HG03196 (cell line): ENCODE results near the gene ABCG4.
"Not testable (repeated sequence)": the region's sequence is repeated elsewhere in the genome, so short reads cannot be mapped to it uniquely, and the experiment has no call there.

ENCODE experiments used
- ATAC-seq: cut with Tn5 transposase; IDR thresholded peaks from one replicate; pipeline ENCODE4 v1.9.1; 2021; ENCODE audit not compliant: unreplicated experiment

Gene ABCG4

GRCh38 chr11:119180729-119181676 lies 32.2 kb downstream of the ABCG4 start:
- ATAC-seq = no peak

DNA sequence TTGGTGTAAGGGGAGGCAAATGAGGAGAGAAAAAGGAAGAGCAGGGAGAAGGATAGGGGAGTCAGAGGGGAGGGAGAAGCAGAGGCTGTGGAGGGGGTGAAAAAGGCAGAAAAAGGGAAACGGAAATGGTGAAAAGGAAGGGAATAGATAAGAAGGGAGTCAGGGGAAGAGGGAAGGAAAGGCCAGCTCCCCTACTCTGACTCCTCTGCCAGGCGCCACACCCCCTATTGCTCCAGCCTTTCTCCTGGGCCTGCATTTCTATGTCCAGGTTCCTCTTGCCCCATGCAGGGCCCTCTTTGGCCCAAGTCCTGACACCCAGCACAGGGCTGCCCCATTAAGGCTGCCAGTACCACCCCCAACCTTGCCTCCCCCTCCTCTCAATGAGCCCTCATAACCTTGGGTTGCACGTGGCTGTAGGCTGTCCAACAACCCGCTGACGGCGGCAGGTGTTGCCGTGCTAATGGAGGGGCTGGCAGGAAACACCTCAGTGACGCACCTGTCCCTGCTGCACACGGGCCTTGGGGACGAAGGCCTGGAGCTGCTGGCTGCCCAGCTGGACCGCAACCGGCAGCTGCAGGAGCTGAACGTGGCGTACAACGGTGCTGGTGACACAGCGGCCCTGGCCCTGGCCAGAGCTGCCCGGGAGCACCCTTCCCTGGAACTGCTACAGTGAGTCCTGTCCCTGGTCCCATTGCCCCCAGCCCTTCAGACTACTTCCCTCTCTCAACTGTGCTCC lies 33.0 kb downstream of the ABCG4 start:
- ATAC-seq = no peak

GRCh38 chr11:119184399-119184798 lies 35.5 kb downstream of the ABCG4 start:
- ATAC-seq = not testable (repeated sequence)

DNA sequence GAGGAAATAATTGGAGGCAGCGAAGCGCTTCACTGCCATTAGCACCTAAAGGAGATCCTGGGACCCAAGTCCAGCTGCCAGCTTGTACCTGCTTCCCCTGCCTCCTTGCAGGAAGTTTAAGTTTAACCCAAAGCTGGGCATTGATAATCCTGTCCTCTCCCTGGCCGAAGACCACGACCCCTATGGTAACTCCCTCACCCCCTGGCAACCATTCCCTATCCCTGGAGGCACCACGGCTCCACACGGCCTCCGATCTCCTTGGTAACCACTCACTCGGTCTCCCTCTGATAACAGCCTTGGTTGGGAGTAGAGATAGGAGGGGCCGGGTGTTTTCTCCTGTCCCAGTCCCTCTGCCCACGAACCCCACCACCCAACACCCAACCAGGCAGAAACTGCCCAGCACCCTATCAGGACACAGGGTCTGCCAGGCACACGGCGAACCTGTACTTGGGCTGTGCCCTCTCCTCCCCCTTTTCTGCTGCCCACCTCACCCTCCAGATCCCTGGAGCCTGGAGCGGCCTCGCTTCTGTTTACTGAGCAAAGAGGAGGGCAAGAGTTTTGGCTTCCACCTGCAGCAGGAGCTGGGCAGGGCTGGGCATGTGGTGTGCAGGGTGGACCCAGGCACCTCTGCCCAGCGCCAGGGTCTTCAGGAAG lies 37.3 kb downstream of the ABCG4 start:
- ATAC-seq = no peak

- ATAC-seq = no peak
These were observed 38.5 kb downstream of the ABCG4 start for GRCh38 chr11:119187123-119187892.

- no peak for ATAC-seq
These were observed 39.2 kb downstream of the ABCG4 start for GRCh38 chr11:119188067-119188466.

GRCh38 chr11:119188887-119189286 lies 40.0 kb downstream of the ABCG4 start:
- no peak for ATAC-seq

GRCh38 chr11:119189393-119189792 lies 40.5 kb downstream of the ABCG4 start:
- no peak for ATAC-seq

DNA sequence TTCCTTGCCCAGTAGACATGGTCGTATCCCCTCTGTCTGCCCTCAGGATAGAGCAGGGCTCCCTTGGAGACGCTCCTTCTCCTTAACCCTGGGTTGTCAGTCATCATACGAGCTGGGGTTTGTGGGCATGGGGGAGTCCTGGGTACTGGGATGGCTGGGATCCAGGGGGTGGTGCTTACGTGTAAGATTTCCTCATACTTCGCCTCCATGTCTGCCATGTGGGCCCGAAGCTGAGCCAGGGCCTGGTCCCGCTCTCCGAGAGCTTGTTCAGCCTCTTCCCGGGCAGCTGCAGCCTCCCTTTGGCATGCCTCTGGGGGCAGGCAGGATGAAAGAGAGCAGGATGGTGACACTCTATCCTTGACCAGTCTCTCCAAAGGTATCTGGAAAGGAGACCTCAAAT lies 41.7 kb downstream of the ABCG4 start:
- ATAC-seq = no peak

GRCh38 chr11:119191265-119191664 lies 42.4 kb downstream of the ABCG4 start:
- not testable (repeated sequence) for ATAC-seq

- no peak for ATAC-seq
These were observed 43.3 kb downstream of the ABCG4 start for GRCh38 chr11:119192111-119192510.

GRCh38 chr11:119193001-119193400 lies 44.1 kb downstream of the ABCG4 start:
- ATAC-seq = no peak

DNA sequence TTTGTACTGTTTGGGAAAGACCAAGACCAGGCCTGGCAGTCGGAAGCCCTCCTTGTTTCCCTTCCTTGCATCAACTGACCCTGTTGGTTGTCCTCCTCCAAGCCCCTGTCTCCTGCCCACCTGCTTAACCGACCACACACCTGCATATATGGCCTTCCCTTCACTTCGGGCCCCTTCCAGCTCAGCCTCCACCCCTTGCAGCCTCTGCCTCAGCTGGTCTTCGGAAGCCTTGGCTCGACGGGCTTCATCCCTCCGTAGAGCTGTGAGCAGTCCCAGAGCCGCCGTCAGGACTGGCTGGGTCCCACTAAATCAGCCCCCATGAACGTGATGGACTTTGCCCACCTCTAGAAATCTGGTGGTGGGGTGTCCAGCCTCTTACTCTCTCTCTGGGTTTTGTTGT lies 44.8 kb downstream of the ABCG4 start:
- ATAC-seq = no peak

GRCh38 chr11:119194811-119195440 lies 46.1 kb downstream of the ABCG4 start:
- no peak for ATAC-seq

- no peak for ATAC-seq
These were observed 46.8 kb downstream of the ABCG4 start for GRCh38 chr11:119195680-119196079.

DNA sequence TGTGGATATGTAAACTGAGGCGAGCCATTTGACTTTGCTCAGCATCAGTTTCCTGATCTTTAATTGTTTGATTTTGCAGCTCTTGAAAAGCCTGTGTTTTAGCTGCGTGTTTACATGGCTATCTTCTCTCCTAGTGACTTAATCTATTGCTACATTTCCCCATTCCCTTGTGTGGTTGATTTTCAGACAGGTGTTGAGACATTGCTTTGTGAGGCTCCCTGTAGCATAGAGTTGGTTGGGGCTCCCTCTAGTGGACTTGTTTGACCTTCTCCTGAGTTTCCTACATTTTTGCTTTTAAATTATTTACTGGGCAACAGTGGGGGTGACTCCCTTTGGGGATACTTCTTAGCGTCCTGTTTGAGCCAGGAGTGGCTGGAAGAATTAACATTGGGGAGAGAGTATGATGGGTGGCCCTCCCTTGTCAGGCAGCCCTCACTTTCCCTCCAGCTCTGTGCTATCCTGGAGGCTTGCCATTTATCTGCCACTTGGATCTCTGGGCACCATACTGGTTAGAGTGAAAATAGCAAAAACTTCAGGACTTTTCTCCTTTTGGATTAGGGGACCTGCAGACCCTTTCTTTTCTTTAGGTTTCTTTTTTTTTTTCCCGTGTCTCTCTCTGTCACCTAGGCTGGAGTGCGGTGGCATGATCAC lies 48.1 kb downstream of the ABCG4 start:
- ATAC-seq = no peak

GRCh38 chr11:119198925-119199324 lies 50.1 kb downstream of the ABCG4 start:
- ATAC-seq = no peak

DNA sequence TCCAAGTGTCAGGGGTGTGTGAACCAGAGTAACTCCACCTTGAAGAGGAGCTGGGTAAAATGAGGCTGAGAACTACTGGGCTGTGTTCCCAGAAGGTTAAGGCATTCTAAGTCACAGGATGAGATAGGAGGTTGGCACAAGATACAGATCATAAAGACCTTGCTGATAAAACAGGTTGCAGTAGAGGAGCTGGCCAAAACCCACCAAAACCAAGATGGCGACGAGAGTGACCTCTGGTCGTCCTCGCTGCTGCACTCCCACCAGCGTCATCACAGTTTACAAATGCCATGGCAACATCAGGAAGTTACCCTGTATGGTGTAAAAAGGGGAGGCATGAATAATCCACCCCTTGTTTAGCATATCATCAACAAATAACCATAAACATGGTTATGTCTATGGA lies 52.4 kb downstream of the ABCG4 start:
- not testable (repeated sequence) for ATAC-seq

GRCh38 chr11:119202554-119202953 lies 53.7 kb downstream of the ABCG4 start:
- ATAC-seq = no peak

DNA sequence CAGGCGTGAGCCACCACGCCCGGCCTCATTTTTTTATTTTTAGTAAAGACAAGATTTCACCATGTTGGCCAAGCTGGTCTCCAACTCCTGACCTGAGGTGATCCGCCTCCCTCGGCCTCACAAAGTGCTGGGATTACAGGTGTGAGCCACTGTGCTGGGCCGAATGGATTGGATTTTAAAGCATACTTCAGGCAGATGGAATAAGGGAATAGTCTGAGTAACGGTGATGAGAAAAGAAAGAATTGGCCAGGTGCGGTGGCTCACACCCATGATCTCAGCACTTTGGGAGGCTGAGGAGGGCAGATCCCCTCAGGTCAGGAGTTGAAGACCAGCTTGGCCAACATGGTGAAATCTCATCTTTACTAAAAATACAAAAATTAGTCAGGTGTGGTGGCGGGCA lies 55.2 kb downstream of the ABCG4 start:
- ATAC-seq = no peak
